GM18873 (cell line): ENCODE results near the gene HSPBP1.

Experiments
- ATAC-seq: cut with Tn5 transposase; IDR thresholded peaks from one replicate; pipeline ENCODE4 v1.9.1; 2021; ENCODE audit warnings: mild to moderate bottlenecking, moderate library complexity, moderate number of reproducible peaks; ENCODE audit not compliant: unreplicated experiment, low FRiP score

Gene HSPBP1

GRCh38 chr19:55223291-55224037 lies 56.4 kb downstream of the HSPBP1 start:
- ATAC-seq = no peak

- no peak for ATAC-seq
Measured at GRCh38 chr19:55220525-55220924, 59.4 kb downstream of the HSPBP1 start.

- no peak for ATAC-seq
Measured at GRCh38 chr19:55216461-55217198, 63.3 kb downstream of the HSPBP1 start.

GRCh38 chr19:55213547-55213946 lies 66.4 kb downstream of the HSPBP1 start:
- ATAC-seq = no peak

GRCh38 chr19:55212447-55212846 lies 67.5 kb downstream of the HSPBP1 start:
- ATAC-seq = no peak
